Prostate gland (tissue), 2 donors: ENCODE measurements around the gene FOXR2.

ENCODE experiments used
- CTCF ChIP-seq, 4 experiments: fragments of 200-600 bp in 2 of 4; fragments of 450-650 bp in 2 of 4; sonication (generic) in 2 of 4; IDR thresholded peaks; 1 replicate in 3 of 4; 2 replicates in 1 of 4; pipeline ENCODE4 v1.5.1; 2016 to 2019; ENCODE audit warnings: antibody characterized with exemption in 4 of 4, mild to moderate bottlenecking in 2 of 4, moderate library complexity in 2 of 4
- POLR2A ChIP-seq: fragments of 450-650 bp; IDR thresholded peaks from one replicate; pipeline ENCODE4 v1.6.1; 2016; ENCODE audit warnings: antibody characterized with exemption, mild to moderate bottlenecking

DNA sequence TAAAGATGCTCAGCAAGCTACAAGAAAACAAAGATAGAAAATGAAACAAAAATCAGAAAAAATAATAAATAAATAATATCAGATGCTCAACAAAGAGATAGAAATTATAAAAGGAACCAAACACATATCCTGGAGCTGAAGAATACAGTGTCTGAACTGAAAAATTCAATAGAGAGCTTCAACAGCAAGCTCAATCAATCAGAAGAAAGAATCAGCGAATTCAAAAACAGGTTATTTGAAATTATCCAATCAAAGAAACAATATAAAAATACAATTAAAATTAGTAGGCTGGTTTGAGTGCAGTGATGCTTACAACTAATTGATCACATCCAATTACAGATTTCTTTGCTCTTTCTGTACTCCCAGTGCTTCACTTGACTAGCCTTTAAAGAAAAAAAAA lies 40.8 kb upstream of the FOXR2 start:
- TF ChIP-seq POLR2A (no peak), CTCF (IDR thresholded peaks at IDR 0.05) (no peak)
